GM06990 (cell line): ENCODE measurements around the gene AP1M1.

ENCODE experiments used
- DNase-seq: peaks from one replicate; pipeline ENCODE4 v3.0.0-alpha.2; 2011; ENCODE audit not compliant: insufficient read length; ENCODE audit errors: extremely low read depth
- H3K27me3 ChIP-seq: replicated peaks from 2 replicates; pipeline ENCODE4 v1.6.0; 2011; ENCODE audit warnings: low read length; ENCODE audit not compliant: control insufficient read depth, insufficient read depth
- H3K36me3 ChIP-seq: 2 replicates; pipeline ENCODE4 v1.5.1; 2011; ENCODE audit warnings: low read length; ENCODE audit not compliant: control insufficient read depth, insufficient read depth
- H3K4me3 ChIP-seq: replicated peaks from 2 replicates; pipeline ENCODE4 v1.5.1; 2011; ENCODE audit warnings: low read depth, mild to moderate bottlenecking, control low read depth, low read length
- CTCF ChIP-seq: IDR thresholded peaks from 2 replicates; pipeline ENCODE4 v1.5.1; 2011; ENCODE audit warnings: low read length, control low read depth, mild to moderate bottlenecking, inconsistent platforms; ENCODE audit not compliant: insufficient read depth, poor library complexity, severe bottlenecking

The AP1M1 gene

GRCh38 chr19:16249826-16250404 is 52.2 kb downstream of the AP1M1 start:
- Histone ChIP-seq H3K36me3 (no peaks in the 10 kb centered on the region), H3K4me3 (no peak overlapping the region), H3K27me3 (no peaks in the 10 kb centered on the region)
- no peak for TF ChIP-seq CTCF
- DNase-seq = no peak

GRCh38 chr19:16252459-16253205 is 54.9 kb downstream of the AP1M1 start:
- H3K4me3 ChIP-seq = no peak overlapping the region
- no peaks in the 10 kb centered on the region for H3K27me3 ChIP-seq
- peak; percentile 50 for DNase-seq
- H3K36me3 ChIP-seq = no peaks in the 10 kb centered on the region
- TF ChIP-seq CTCF = no peak

- no peaks in the 10 kb centered on the region; the same call in 1 of the 2 replicates for H3K27me3 ChIP-seq
- H3K36me3 ChIP-seq = no peaks in the 10 kb centered on the region
- no peak overlapping the region for H3K4me3 ChIP-seq
- TF ChIP-seq CTCF = no peak
- no peak for DNase-seq
Observed at GRCh38 chr19:16254851-16255408, 57.2 kb downstream of the AP1M1 start.

GRCh38 chr19:16257509-16258002 is 59.8 kb downstream of the AP1M1 start:
- DNase-seq = no peak
- no peak for TF ChIP-seq CTCF
- no peaks in the 10 kb centered on the region for H3K36me3 ChIP-seq
- H3K27me3 ChIP-seq = no peaks in the 10 kb centered on the region; the same call in 1 of the 2 replicates
- H3K4me3 ChIP-seq = no peak overlapping the region

- DNase-seq = peak; percentile 68
Observed at GRCh38 chr19:16258440-16258903, 60.8 kb downstream of the AP1M1 start.

More at GRCh38 chr19:16258440-16258903, 60.8 kb downstream of the AP1M1 start:
- Histone ChIP-seq H3K4me3 (no peak overlapping the region), H3K36me3 (no peaks in the 10 kb centered on the region), H3K27me3 (no peaks in the 10 kb centered on the region; the same call in 1 of the 2 replicates)
- no peak for TF ChIP-seq CTCF
